GM21526 (cell line): ENCODE results near the gene TGFB2.
A peak's percentile ranks its signal among the peaks of the same experiment; 100 is the strongest.

Experiments used
- ATAC-seq: cut with Tn5 transposase; IDR thresholded peaks from one replicate; pipeline ENCODE4 v1.9.1; 2021; ENCODE audit warnings: moderate library complexity; ENCODE audit not compliant: unreplicated experiment, low FRiP score

The TGFB2 gene

DNA sequence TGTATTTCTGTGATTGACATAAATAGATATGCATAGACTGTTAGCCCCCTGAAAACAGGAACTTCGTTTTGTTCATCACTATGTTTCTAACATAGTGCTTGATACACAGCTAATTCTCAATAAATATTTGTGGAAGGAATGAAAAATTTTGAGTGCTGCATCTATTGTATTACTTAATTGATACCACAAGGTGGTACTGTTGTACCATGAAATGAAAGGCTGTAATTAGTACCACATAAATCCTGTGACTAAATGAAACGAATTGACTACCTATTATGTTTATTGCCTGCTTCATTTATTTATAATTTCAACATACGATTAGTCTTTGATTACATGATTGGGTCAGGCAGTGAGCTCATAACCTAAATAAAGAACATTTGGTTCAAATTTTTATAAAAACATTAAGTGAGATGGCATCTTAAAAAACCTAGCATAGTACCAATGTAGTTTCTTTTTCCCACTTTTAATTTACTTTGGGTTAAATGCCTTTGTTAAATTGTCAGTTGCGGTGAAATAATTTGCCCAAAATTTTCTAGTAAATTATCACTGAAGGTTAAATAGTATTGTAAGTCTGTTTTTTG is 15.0 kb upstream of the TGFB2 start:
- peak; percentile 72 for ATAC-seq

DNA sequence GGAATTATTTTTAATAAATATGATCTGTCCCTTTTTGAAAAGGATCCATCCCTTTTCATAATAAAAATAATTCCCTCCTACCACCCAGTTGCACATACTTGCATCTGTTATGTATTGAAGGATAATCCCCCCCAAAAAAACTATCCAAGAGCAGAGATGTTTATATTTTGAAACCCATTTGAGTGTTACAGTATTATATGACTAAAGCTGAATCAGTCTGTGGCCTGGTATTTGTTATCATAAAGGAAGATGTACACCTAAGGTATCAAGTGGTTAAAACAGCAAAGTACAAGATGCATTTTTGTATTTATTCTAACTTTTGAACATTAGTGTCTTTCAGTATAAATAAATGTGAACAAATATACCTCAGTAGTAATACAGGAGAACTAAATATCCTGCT is 12.7 kb upstream of the TGFB2 start:
- ATAC-seq, result no peak

DNA sequence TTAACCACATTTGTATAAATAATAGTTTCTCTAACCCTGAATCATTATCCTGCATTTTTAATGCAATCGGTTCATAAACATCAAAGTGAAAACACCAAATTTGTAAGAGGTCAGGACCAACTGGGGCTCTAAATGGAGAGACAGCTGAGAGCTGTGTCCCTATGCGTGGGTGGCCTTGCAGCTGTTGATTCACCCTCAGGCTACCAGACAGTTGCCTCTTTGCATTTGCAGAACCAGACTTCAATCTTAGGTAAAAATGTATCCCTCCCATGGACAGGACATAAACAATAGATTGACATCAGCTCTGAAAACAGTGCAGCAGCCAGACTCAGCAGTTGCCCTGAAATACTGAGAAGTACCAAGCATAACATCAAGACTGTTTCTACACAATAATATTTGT is 8.8 kb upstream of the TGFB2 start:
- ATAC-seq, result no peak

DNA sequence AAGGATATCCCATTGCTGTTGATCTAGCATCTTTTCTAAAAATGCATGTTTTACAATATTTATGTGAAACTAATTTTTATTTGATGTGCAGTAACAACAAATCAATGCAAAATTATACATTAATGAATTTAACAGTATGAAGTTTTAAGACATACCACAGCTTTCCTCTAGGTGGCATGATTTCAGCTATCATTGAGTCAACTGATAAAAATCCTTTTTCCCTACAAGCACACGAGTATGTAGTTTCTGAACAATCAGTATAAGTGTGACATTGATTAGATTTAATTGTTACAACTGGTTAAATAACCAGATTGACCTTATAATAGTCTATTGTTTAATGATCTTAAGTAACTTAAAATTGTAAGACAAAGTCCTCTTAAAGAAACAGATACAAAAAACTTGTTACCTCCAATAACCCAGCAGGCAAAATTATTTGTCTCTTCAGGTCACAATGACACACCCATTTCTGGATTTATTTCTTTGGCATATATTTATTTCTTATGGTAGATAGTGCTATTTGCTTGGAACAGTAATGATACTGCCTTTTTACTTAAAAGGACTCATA is 5.8 kb upstream of the TGFB2 start:
- no peak for ATAC-seq

DNA sequence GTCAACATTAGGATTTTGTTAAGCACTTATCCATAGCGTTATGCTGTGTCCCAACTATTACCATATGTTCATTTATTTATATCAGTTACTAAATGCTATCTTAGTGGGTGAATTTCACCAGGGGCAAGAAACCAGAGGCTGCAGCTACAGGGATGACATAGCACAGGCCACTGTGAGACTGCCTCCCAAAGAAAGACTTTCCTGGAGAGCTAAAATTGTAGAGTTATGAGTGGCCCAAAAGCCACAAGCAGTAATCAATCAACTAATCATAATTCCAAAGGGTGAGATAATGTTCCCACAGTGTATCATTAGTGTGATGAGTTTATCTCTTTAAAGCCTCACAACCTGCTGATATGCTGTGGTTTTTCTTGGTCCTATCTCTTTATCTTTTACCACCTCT is 3.8 kb upstream of the TGFB2 start:
- no peak for ATAC-seq

DNA sequence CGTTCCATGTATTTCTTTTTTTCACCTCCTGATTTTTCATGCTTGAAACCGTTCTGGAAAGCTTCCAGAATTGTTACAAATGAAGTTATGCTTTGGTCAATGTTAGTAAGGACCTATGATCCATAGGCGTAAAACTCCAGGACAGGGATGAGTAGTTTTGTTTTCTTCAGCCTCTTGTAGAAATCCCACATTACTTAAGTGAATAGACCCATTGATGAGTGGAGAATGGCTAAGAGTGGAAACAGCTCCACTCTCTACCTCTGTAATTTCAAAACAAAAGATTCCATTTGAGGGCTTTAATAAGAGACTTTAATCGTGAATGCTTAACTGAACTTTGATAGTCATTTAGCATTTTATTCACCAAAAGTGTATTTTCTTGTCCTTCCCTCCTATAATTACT is 3.0 kb upstream of the TGFB2 start:
- ATAC-seq, result no peak

DNA sequence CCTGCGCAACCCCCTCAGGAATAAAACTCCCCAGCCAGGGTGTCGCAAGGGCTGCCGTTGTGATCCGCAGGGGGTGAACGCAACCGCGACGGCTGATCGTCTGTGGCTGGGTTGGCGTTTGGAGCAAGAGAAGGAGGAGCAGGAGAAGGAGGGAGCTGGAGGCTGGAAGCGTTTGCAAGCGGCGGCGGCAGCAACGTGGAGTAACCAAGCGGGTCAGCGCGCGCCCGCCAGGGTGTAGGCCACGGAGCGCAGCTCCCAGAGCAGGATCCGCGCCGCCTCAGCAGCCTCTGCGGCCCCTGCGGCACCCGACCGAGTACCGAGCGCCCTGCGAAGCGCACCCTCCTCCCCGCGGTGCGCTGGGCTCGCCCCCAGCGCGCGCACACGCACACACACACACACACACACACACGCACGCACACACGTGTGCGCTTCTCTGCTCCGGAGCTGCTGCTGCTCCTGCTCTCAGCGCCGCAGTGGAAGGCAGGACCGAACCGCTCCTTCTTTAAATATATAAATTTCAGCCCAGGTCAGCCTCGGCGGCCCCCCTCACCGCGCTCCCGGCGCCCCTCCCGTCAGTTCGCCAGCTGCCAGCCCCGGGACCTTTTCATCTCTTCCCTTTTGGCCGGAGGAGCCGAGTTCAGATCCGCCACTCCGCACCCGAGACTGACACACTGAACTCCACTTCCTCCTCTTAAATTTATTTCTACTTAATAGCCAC is 696 bp downstream of the TGFB2 start:
- ATAC-seq, result peak; percentile 76

DNA sequence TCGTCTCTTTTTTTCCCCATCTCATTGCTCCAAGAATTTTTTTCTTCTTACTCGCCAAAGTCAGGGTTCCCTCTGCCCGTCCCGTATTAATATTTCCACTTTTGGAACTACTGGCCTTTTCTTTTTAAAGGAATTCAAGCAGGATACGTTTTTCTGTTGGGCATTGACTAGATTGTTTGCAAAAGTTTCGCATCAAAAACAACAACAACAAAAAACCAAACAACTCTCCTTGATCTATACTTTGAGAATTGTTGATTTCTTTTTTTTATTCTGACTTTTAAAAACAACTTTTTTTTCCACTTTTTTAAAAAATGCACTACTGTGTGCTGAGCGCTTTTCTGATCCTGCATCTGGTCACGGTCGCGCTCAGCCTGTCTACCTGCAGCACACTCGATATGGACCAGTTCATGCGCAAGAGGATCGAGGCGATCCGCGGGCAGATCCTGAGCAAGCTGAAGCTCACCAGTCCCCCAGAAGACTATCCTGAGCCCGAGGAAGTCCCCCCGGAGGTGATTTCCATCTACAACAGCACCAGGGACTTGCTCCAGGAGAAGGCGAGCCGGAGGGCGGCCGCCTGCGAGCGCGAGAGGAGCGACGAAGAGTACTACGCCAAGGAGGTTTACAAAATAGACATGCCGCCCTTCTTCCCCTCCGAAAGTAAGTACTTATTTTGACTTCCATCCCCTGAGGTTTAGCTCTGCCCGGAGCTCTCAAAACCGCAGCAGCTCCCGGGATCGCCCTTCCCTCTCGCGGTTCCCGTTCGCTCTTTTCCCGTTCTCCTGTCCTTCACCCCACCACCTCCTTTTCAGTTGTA is 1.5 kb downstream of the TGFB2 start:
- no peak for ATAC-seq

DNA sequence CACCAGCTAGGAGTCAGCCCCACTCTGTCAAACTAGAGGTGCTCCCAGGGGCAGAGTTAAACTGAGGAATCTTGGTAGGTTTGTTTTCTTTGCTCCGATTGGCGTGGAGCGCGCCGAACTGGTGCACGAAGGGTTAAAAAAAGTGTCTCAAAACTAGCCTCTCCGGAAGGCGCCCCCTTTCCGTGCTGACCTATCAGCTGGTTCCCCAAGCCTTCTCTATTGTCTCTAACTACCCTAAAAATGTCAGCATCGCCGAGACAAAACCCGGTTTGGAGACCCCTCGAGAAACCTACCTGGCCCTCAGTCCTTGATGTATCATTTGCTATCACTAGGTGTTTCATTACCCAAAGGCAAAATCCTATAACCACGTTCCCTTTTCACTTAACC is 2.2 kb downstream of the TGFB2 start:
- ATAC-seq, result no peak

DNA sequence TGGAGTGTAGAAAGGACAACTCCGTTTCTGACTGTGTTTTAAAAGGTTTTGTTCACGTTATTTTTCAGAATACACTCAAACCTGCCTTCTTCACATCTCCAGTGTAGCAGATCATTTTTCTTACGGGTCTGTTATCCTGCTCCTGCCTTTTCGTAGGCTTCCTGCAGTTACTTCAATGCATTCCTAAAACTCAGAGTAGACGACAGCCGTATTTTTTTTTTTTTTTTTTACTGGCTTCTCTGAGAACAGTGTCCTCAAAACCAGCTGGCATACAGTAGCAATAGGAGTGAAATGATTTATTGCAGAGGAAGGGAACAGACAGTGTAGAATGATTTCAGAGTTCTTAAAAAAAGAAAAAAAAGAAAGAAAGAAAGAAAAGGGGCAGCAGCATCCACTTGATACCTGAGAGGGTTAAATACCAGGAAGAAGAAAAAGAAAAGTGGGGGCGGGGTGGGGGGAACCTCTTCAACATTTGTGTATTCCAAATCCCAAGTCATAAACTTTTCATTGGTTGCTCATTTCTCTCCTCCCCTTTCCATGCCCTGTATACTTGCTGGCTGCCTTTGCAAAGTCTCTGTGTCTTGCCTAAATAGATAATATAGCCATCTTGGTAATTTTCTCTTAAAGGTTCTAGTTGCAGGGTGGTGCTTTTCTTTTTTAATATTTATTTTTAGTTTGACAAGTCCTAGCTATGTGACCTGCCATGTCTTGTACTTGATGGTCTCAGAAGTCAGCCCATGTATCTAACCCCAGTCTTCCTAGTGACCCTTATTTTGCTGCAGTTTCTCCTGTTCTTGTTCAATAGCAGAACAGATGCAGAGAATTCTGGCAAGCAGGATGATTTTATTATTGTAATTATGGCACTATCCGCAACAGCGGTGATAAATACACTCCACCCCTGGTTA is 2.8 kb downstream of the TGFB2 start:
- ATAC-seq, result no peak

DNA sequence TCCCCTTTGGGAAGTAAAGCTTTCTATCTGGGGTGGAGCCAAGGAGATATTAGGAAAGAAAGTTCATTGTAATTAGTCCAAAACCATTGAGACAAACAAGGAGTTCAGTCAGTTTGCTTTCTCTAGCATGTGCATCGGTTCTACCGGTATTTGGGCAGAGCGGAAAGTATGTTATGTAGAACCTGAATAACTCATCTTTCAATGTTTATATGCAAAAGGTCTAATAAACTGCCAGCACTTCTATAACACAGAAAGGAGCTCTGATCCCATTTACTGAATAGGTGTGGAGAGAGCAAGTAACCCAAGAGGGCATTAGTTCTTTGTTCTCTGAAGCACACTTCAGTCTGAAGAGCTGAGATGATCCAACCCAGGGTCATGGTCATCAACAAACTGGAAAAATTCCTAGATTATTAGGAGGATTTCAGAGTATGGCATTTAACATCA is 3.5 kb downstream of the TGFB2 start:
- ATAC-seq, result no peak

DNA sequence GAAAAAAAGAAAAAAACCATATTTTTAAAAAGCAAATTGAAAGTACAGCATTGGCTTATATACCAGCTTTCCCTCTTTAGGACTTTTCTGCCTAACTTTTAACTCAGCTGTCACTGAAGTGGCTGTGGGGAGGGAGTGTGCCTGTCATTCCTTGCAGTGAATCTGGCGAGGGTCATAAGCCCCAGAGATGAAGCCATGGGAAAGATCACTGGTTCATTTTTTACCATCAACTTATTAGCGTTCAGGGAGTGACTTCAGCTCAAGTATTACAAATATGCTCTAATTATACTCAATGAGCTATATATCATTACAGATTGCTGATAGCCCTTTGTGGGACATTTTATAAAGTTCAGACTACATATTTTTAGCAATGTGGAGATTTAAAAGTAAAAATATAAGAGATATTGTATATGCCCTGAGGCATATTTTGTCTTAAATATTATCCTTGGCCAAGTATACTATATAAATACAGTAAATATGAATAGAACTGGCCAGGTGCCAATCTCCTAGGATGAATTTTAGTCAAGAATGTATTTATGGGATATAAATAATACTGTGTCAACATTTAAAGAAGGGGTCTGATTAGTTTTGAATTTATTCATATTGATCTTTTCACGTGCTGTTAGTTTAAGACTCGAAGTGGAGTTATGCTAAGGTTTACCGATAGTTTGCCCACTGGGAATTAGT is 4.4 kb downstream of the TGFB2 start:
- no peak for ATAC-seq

DNA sequence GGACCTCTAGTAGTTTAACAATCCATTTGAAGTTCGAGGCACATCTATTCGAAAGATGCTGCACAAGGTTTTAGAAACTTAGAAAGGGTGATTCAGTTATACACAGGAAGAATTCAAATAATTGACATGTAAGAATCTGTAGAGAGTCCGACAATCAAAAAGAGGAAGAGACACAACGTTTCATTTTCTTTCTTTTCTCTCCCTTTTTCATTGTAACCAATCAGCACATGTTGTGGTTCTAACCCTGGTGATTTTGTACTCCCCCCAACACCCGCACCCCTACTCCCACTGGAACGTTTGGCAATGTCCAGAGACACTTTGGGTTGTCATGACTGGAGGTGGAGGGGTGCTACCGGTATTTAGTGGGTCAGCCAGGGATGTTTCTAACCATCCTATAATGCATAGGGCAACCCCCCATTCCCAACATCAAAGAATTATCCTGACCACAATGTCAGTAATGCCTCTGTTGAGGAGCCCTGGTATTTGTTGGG is 4.9 kb downstream of the TGFB2 start:
- ATAC-seq, result no peak

DNA sequence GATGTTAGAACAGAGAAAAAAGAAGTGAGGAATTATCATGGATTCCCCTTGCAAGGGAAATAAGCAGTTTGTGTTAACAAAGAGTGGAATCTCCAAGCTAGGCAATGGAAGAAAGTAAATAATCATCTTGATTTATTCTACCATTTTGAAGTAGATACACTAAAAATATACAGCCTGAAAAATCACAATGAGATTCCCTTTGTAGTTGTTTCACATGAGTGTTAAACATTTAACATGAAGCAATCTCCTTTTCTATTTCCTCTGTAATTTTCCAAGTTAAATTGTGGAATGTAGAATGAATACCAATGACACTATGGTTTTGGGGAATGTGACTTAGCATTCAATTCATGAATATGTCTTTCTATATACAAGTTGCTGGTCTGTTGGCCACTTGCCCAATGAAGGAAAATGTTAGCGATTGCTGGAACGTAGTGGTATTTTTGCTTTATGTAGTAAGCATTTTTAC is 5.7 kb downstream of the TGFB2 start:
- no peak for ATAC-seq

DNA sequence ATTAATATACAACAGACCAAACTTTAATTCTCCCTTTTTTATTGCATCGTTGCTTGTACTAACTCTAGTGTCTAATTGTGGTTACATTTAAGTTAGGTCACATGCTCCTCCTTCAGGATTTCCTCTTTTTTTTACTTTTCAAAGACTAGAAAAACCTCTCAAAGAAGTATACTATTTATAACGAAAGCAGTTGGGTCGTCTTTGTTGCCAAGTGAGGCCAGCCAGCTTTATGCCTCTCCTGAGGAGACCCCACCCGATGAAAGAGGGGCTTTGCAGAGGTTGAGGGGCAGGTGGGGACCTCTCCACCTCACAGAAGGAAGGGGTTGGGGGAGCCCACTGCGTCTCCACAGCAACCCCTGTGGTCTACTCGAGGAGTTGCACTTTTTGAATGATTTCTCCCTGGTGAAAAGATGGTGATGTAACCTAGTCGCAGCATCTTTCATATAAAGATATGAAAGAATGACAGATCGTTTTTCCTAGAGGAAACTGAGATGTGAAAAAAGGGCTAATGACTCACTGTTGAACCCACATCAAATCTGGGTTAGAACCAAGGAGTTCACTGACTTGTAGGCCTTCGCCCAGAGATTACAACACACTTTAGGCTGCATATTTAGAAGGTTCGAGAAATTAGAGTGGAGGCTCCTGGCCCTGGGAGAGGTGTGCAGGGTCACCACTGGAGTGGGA is 6.4 kb downstream of the TGFB2 start:
- peak; percentile 62 for ATAC-seq

DNA sequence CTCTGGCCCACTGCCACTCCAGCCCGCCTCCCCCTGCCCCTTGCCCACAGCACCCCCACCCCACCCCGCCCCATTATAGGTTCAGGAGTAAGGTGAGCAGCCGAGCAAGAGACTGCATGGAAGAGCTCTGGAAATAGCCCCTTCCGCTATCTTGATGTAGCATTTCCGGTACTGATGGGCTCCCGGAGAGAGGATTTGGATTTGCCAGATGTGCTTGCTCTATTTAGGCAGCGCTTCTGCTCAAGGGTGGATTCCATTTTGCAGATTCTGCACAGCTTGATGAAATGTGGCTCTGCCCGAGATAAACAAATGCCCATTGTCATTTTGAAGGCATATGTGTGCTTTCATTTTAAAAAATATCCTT is 6.9 kb downstream of the TGFB2 start:
- no peak for ATAC-seq

DNA sequence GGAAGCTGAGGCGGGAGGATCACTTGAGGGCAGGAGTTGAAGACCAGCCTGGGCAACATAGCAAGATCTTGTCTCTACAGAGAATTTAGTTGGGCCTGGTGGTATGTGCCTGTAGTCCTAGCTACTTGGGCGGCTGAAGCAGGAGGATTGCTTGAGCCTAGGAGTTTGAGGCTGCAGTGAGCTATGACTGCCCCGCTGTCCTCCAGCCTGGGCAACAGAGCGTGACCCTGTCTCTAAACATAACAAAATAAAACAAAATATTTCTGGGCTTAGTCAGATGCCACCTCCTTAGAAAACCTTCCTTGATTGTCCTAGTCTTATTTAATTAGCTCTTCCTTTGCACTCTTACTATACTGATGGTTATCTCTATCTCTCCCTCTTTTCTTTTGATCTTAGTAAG is 8.5 kb downstream of the TGFB2 start:
- ATAC-seq, result no peak

DNA sequence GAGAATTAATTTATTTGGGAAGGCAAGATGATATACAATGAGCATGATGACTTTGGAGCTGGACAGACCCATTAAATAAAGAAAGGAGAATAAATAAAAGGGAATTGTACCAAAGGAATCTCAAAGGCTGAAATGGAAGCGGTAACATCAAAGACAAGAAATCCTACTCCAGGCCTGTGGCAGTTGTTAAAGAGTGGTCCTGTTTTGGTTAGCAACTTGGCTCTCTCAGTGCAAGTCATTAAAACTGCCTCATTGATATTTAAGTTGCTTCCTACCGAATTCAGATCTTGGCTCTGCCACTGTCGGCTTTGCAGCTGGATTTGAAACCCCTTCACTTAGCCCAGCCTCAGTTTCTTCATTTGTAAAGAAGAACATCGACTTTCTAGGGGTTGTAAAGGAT is 10.1 kb downstream of the TGFB2 start:
- no peak for ATAC-seq
